ENCODE measurements around the gene NMNAT3.

DNA sequence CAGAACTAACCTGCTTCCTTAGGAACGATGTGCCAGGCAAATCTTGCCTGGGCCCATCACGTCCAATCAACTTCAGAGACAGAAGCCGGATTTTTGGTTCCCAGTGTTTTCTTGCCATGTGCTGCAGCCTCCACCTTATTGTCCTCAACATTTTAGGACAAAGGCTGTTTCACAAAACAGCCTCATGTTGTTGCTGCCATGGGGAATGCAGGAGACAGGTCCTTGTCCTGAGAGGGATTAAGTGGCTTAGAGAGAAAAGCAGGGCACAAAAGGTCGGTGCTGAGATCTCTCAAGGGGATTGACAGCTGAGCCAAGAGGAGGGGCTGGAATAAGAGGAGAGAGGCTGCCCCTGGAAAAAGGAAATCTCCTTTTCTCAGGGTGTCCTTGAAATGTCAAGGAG, 11.3 kb upstream of the NMNAT3 start:
- TF ChIP-seq, protein P1, sequence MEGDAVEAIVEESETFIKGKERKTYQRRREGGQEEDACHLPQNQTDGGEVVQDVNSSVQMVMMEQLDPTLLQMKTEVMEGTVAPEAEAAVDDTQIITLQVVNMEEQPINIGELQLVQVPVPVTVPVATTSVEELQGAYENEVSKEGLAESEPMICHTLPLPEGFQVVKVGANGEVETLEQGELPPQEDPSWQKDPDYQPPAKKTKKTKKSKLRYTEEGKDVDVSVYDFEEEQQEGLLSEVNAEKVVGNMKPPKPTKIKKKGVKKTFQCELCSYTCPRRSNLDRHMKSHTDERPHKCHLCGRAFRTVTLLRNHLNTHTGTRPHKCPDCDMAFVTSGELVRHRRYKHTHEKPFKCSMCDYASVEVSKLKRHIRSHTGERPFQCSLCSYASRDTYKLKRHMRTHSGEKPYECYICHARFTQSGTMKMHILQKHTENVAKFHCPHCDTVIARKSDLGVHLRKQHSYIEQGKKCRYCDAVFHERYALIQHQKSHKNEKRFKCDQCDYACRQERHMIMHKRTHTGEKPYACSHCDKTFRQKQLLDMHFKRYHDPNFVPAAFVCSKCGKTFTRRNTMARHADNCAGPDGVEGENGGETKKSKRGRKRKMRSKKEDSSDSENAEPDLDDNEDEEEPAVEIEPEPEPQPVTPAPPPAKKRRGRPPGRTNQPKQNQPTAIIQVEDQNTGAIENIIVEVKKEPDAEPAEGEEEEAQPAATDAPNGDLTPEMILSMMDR (IDR thresholded peaks at IDR 0.05 in 4 of 5, conservative IDR thresholded peaks at IDR 0.05 in 1 of 5) = no peak
- no peak for TF ChIP-seq POLR2A (IDR thresholded peaks at IDR 0.05)
